Fibroblast of villous mesenchyme (primary cell): ENCODE data around the gene SPINT4. TPM values are rescaled to one million over a fixed set of nuclear protein-coding genes. Genes with fewer than 3 reads are reported as not detected.
"Not testable (repeated sequence)": the region's sequence is repeated elsewhere in the genome, so short reads cannot be mapped to it uniquely, and the experiment has no call there.

Experiments
- DNase-seq: peaks from one replicate; pipeline ENCODE4 v3.0.0-alpha.2; 2010; ENCODE audit warnings: low read depth
- H3K4me3 ChIP-seq: 2 replicates; pipeline ENCODE4 v1.5.1; 2011; ENCODE audit warnings: low read depth, mild to moderate bottlenecking, low read length
- total RNA-seq: library from RNA; depleted of rRNA; stranded (reverse); fragments of >200 nt; gene quantifications from 2 replicates; pipeline ENCODE4 v1.2.3, GENCODE V29; 2012
- TF ChIP-seq, protein P1 (sequence below): IDR thresholded peaks from 2 replicates; pipeline ENCODE4 v1.5.1; 2012; ENCODE audit warnings: low read depth, mild to moderate bottlenecking, low read length; ENCODE audit not compliant: insufficient read depth

SPINT4 gene
- total RNA-seq, 1 donor: not detected

DNA sequence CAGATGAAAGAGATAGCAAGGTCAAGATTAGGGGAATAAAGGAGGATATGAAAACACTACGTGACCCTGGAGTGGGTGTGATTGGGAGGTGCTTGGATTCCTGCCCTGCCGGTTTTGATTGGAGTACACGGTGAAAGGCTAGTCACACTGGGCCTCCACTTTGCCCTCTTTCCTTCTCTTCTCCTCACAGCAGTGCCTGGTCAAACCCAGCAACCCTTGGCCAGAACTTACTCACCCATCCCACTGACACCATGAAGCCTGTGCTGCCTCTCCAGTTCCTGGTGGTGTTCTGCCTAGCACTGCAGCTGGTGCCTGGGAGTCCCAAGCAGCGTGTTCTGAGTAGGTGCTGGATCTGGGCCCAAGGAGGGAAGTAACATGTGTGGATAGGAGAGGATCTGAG lies 20.3 kb upstream of the SPINT4 start, which contains the start of gene WFDC13:
WFDC13 (plus strand) TSS at position 166 of the 400 bp plus-strand sequence; CDS start at position 252, 86 bp downstream.
- no peak within 1 kb of the TSS for H3K4me3 ChIP-seq
- DNase-seq: no peak
- TF ChIP-seq, protein P1, sequence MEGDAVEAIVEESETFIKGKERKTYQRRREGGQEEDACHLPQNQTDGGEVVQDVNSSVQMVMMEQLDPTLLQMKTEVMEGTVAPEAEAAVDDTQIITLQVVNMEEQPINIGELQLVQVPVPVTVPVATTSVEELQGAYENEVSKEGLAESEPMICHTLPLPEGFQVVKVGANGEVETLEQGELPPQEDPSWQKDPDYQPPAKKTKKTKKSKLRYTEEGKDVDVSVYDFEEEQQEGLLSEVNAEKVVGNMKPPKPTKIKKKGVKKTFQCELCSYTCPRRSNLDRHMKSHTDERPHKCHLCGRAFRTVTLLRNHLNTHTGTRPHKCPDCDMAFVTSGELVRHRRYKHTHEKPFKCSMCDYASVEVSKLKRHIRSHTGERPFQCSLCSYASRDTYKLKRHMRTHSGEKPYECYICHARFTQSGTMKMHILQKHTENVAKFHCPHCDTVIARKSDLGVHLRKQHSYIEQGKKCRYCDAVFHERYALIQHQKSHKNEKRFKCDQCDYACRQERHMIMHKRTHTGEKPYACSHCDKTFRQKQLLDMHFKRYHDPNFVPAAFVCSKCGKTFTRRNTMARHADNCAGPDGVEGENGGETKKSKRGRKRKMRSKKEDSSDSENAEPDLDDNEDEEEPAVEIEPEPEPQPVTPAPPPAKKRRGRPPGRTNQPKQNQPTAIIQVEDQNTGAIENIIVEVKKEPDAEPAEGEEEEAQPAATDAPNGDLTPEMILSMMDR: no peak

DNA sequence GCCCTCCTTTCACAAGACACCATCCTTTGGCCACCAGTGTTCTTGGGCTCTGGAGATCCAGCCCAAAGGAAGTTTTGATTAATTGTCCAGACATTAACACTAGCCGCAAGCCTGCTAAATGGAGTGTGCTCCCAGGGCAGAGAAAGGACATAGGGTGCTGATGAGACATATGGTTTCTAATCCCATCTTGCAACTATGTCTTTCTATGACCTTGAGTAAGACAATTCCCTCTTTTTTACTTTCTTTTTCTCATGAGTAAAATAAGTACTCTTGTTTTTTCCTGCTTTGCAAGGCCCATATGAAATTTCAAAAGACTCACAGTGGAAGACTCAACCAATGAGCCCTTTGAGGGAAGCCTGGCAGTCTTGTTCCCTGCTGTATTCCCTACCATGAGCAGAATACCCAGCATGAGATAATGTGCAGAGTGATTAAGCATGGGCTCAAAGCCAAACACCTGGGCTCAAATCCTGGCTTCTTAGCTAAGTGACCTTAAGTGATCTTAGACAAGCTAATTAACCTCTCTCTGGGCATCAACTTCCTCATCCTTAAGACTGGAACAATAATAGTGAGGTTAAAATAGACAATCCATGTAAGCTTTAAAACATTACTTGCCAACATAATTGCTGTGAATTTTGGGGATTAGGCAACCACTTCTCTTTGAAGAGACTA lies 17.0 kb upstream of the SPINT4 start, which contains the start of gene WFDC10B:
WFDC10B (minus strand) TSS at position 51 of the 669 bp plus-strand sequence. CDS start 19,027 bp downstream, outside the sequence.
- peak; percentile 21 for DNase-seq
- H3K4me3 ChIP-seq: no peak within 1 kb of the TSS
- TF ChIP-seq, protein P1: no peak

DNA sequence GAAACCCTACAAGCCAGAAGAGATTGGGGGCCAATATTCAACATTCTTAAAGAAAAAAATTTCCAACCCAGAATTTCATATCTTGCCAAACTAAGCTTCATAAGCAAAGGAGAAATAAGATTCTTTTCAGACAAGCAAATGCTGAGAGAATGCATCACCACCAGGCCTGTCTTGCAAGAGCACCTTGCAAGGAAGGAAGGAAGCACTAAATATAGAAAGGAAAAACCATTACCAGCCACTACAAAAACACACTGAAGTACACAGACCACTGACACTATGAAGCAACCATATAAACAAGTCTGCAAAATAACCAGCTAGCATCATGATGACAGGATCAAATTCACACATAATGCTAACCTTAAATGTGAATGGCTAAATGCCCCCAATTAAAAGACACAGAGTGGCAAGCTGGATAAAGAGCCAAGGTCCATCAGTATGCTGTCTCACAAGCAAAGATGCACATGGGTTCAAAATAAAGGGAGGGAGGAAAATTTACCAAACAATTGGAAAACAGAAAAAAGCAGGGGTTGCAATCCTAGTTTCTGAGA lies 5.9 kb upstream of the SPINT4 start:
- H3K4me3 ChIP-seq, DNase-seq: not testable (repeated sequence)

DNA sequence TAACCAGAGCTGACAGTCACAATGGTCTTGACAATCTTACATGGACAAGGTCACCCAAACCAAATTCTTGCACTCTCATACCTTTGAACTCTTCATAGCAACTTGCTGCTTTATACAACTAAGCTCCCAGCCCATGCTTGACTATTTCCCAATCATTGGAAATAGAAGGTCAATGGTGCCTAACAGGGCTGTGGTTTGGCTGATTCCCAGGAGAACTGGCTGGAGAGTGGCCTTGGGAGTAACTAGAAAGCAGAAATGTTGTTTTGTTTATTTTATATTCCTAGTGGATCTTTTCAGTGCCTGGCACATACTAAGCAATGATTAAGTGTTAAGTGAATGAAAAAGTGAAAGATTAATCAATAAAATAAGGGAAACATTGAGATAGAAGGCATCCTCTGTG lies 3.0 kb downstream of the SPINT4 start:
- H3K4me3 ChIP-seq: no peak overlapping the region
- TF ChIP-seq, protein P1: no peak
- DNase-seq: peak; percentile 47

DNA sequence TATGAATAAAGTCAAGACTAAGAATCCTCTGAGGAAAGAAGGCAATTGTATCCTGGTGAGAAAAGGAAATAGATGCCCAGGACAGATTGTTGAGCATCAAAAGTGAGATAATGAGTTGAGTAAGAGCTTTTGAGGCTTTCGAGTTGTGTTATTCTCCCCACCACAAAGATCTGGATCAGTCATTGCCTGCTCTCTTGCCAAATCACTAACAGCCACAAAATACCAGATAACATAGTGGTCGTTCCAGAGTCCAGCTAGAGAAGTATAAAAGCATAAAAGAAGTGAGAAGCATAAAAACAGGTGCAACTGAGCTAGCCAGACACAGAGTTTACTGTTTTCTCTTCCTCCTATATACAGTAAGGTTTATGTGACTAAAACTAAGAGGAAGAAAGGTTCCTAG lies 4.9 kb downstream of the SPINT4 start:
- peak; percentile 17 for DNase-seq
- TF ChIP-seq, protein P1: no peak
- H3K4me3 ChIP-seq: no peak overlapping the region

DNA sequence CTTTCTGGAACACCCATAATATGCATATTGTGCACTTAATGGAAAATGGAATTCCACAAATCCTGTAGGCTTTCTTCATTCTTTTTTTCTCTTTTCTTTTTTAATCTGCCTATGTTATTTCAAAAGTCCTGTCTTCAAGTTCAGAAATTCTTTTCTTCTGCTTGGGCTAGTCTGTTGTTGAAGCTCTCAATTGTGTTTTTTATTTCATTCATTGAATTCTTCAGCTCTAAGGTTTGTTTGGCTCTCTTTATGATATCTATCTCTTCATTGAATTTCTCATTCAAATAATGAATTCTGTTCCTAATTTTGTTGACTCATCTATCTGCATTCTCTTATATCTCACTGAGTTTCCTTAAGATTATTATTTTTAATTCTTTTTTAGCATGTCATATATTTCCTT lies 10.1 kb downstream of the SPINT4 start:
- DNase-seq: no peak
- TF ChIP-seq, protein P1: no peak
- H3K4me3 ChIP-seq: no peak overlapping the region

DNA sequence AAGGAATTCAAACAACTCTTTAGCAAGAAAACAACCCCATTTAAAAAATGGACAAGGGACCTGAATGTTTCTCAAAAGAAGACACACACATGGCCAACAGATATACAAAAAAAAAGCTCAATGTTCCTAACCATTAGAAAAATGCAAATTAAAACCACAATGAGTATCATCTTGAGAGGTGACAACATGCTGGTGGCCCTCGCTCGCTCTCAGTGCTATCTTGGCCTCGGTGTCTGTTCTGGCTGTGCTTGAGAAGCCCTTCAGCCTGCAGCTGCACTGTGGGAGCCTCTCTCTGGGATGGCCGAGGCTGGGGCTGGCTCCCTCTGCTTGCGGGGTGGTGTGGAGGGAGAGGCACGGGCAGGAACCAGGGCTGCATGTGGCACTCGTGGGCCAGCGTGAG lies 13.4 kb downstream of the SPINT4 start:
- TF ChIP-seq, protein P1: no peak
- no peak for DNase-seq
- no peak overlapping the region for H3K4me3 ChIP-seq
